Measurements from ENCODE around the gene CDC42BPA. TPM values are rescaled to one million over a fixed set of nuclear protein-coding genes. Genes with fewer than 3 reads are reported as not detected.

The CDC42BPA gene
- total and polyA plus RNA-seq, 2 of the 8 experiments (the other 6 are each of a cell fraction or from before 2014, with no cell fraction given), result 7.1 to 28.5 TPM

- TF ChIP-seq CHD7 (IDR thresholded peaks at IDR 0.05; ENCODE audit: insufficient replicate concordance, low read length) (no peak), ATF3 (IDR thresholded peaks at IDR 0.05; ENCODE audit: insufficient read depth, low read depth, low read length) (no peak), GTF2F1 (IDR thresholded peaks at IDR 0.05; ENCODE audit: borderline replicate concordance, low read depth, low read length) (no peak), NRF1 (IDR thresholded peaks at IDR 0.05; ENCODE audit: low read depth, low read length) (no peak), JUND (IDR thresholded peaks at IDR 0.05; ENCODE audit: low read length) (no peak), SP1 (IDR thresholded peaks at IDR 0.05; ENCODE audit: low read depth, low read length) (no peak), RXRA (IDR thresholded peaks at IDR 0.05; ENCODE audit: insufficient read depth, low read depth, low read length) (no peak)
These were observed 326.4 kb downstream of the CDC42BPA start (continued) for GRCh38 chr1:226991920-226992319.

Measured in H1 (cell line).